Measurements from ENCODE around the gene GRIN1. TPM values are rescaled to one million over a fixed set of nuclear protein-coding genes. Genes with fewer than 3 reads are reported as not detected.

The GRIN1 gene
- total RNA-seq, 4 donors from 2014 or later = 0.14 TPM; not detected in 3

GRCh38 chr9:137178939-137179630, 40.1 kb downstream of the GRIN1 start:
- Histone ChIP-seq H3K4me3 (no peak overlapping the region), H3K27me3 (peaks cover 10% of the 10 kb centered on the region), H3K4me1 (peaks cover 0 to 8% (median 4%) of the 10 kb centered on the region in 4 donors), H3K36me3 (peaks cover 0 to 39% (median 17%) of the 10 kb centered on the region in 4 donors), H3K9me3 (no peaks in the 10 kb centered on the region), H3K27ac (no peak overlapping the region)
- no peak for DNase-seq
- no peak for TF ChIP-seq POLR2AphosphoS5 (IDR thresholded peaks at IDR 0.05)
- no peak for TF ChIP-seq POLR2A (IDR thresholded peaks at IDR 0.05)
- no peak for TF ChIP-seq EP300 (IDR thresholded peaks at IDR 0.05; ENCODE audit: low read depth)
- TF ChIP-seq, protein P1, sequence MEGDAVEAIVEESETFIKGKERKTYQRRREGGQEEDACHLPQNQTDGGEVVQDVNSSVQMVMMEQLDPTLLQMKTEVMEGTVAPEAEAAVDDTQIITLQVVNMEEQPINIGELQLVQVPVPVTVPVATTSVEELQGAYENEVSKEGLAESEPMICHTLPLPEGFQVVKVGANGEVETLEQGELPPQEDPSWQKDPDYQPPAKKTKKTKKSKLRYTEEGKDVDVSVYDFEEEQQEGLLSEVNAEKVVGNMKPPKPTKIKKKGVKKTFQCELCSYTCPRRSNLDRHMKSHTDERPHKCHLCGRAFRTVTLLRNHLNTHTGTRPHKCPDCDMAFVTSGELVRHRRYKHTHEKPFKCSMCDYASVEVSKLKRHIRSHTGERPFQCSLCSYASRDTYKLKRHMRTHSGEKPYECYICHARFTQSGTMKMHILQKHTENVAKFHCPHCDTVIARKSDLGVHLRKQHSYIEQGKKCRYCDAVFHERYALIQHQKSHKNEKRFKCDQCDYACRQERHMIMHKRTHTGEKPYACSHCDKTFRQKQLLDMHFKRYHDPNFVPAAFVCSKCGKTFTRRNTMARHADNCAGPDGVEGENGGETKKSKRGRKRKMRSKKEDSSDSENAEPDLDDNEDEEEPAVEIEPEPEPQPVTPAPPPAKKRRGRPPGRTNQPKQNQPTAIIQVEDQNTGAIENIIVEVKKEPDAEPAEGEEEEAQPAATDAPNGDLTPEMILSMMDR (IDR thresholded peaks at IDR 0.05) = no peak
- intact Hi-C loops (cut with DNase I; ENCODE audit: low total_unique reads) (no loop called here), in situ Hi-C loops (cut with MboI; ENCODE audit: low pct_ligation_motif_present in 1 of 4, low pct_unique_long_range_greater_than_20kb in 1 of 4, low sequenced_read_pairs in 3 of 4) (no loop called here)
- 95% methylated on average over 19 of the region's 19 CpGs; no CpG with 5 or more reads in 1 of the 2 donors for WGBS, 2 donors (ENCODE audit: low coverage in 1 of 2)

- intact Hi-C loops (cut with DNase I; ENCODE audit: low total_unique reads) (no loop called here), in situ Hi-C loops (cut with MboI; ENCODE audit: low pct_ligation_motif_present in 1 of 4, low pct_unique_long_range_greater_than_20kb in 1 of 4, low sequenced_read_pairs in 3 of 4) (no loop called here)
- peaks cover 5% of the 10 kb centered on the region for H3K27me3 ChIP-seq
- TF ChIP-seq POLR2A (IDR thresholded peaks at IDR 0.05) (no peak), POLR2AphosphoS5 (IDR thresholded peaks at IDR 0.05) (no peak), EP300 (IDR thresholded peaks at IDR 0.05; ENCODE audit: low read depth) (no peak)
- TF ChIP-seq, protein P1 (IDR thresholded peaks at IDR 0.05) = no peak
- H3K4me3 ChIP-seq = no peak overlapping the region
- no peak overlapping the region for H3K27ac ChIP-seq
- WGBS, 2 donors (ENCODE audit: low coverage in 1 of 2) = 69% methylated on average over 4 of the region's 17 CpGs; no CpG with 5 or more reads in 1 of the 2 donors
- DNase-seq = no peak
- H3K9me3 ChIP-seq = no peaks in the 10 kb centered on the region
- H3K4me1 ChIP-seq = peaks cover 0 to 4% (median 2%) of the 10 kb centered on the region in 4 donors
- H3K36me3 ChIP-seq = peaks cover 0 to 39% (median 17%) of the 10 kb centered on the region in 4 donors
These were observed 40.8 kb downstream of the GRIN1 start for GRCh38 chr9:137179761-137180160.

GRCh38 chr9:137180491-137180890, 41.5 kb downstream of the GRIN1 start:
- Histone ChIP-seq H3K36me3 (peaks cover 0 to 39% (median 17%) of the 10 kb centered on the region in 4 donors), H3K9me3 (no peaks in the 10 kb centered on the region), H3K27me3 (no peaks in the 10 kb centered on the region), H3K4me3 (no peak overlapping the region), H3K4me1 (peaks cover 0 to 4% (median 0%) of the 10 kb centered on the region in 4 donors), H3K27ac (no peak overlapping the region)
- intact Hi-C loops (cut with DNase I; ENCODE audit: low total_unique reads) = no loop called here
- in situ Hi-C loops (cut with MboI; ENCODE audit: low pct_ligation_motif_present in 1 of 4, low pct_unique_long_range_greater_than_20kb in 1 of 4, low sequenced_read_pairs in 3 of 4) = no loop called here
- WGBS, 2 donors (ENCODE audit: low coverage in 1 of 2) = 97% methylated on average over 17 of the region's 20 CpGs; no CpG with 5 or more reads in 1 of the 2 donors
- DNase-seq = no peak
- no peak for TF ChIP-seq POLR2AphosphoS5 (IDR thresholded peaks at IDR 0.05)
- TF ChIP-seq, protein P1 (IDR thresholded peaks at IDR 0.05) = no peak
- no peak for TF ChIP-seq EP300 (IDR thresholded peaks at IDR 0.05; ENCODE audit: low read depth)
- TF ChIP-seq POLR2A (IDR thresholded peaks at IDR 0.05) = no peak

DNA sequence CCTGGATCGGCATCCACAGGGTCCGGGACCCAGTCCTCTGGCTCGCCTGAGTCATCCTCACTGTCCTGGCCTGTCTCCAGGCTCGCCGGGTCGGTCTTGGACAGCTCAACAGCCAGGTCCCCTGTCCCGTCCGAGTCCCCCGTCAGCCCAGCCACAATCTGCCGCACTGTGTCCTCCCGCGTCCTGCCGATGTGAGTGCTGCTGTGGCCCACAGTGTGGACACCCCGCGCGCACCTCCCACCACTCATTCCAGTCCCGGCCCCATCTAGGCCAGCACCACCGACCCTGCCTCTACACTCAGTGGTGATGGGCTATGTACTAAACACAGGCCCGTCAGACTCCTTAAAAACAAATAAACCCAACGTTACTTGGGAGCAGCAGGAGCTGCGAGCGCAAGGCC, 42.7 kb downstream of the GRIN1 start:
- Histone ChIP-seq H3K27ac (no peak overlapping the region), H3K27me3 (no peaks in the 10 kb centered on the region), H3K36me3 (peaks cover 0 to 39% (median 17%) of the 10 kb centered on the region in 4 donors), H3K4me1 (peaks cover 7 to 12% (median 9%) of the 10 kb centered on the region in 4 donors), H3K9me3 (no peaks in the 10 kb centered on the region), H3K4me3 (no peak overlapping the region)
- in situ Hi-C loops (cut with MboI; ENCODE audit: low pct_ligation_motif_present in 1 of 4, low pct_unique_long_range_greater_than_20kb in 1 of 4, low sequenced_read_pairs in 3 of 4) = no loop called here
- 91% methylated on average over 22 of the region's 22 CpGs; no CpG with 5 or more reads in 1 of the 2 donors for WGBS, 2 donors (ENCODE audit: low coverage in 1 of 2)
- intact Hi-C loops (cut with DNase I; ENCODE audit: low total_unique reads) = no loop called here
- TF ChIP-seq POLR2AphosphoS5 (IDR thresholded peaks at IDR 0.05) = no peak
- DNase-seq = no peak
